Measurements from ENCODE around the gene FBXL20. TPM values are rescaled to one million over a fixed set of nuclear protein-coding genes. Genes with fewer than 3 reads are reported as not detected.

FBXL20 gene
- total and polyA plus RNA-seq, 4 donors, result 1.6 to 8.4 (median 5.2) TPM

DNA sequence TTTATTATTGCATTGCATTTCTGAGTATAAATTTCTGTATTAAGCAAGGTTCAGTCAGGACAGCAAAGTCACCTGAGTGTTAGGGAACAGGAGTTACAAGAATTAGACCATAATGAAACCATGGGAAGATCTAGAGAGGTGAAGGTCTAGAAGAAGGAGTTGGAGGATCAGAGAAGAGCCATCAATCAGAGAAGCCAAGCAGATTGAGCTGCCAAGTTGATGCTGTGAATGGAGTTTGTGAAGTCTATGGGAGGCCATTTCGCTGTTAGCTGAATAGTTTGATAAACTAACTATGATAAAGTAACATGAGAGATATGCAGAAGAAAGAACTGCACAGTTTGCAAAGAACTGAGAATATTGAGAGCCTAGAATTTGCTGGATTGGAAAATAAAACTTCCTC, 40.4 kb downstream of the FBXL20 start:
- no peak for DNase-seq (ENCODE audit: low spot score)
- WGBS, result 97% methylated on average over 1 of the region's 1 CpG

DNA sequence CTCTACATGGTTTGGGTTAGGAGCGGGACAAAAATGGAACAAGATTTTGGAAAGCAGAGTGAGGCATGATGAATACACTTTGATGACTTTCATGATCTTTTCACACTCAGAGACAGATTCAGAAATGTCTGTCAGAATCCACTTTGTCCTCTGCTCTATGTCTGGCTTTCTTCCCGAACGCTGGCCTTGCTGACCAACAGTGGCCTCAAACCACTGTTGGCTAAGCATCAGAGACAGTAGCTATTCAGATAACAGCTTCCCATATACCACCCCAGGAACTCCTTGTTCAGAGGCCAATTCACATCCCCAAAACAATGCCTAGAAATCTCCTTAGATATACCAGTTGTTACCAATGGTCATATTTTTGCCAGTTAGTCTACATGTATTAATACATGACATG, 40.9 kb downstream of the FBXL20 start:
- Histone ChIP-seq H3K36me3 (ENCODE audit: control insufficient read depth in 4 of 4, insufficient read depth in 3 of 4, low read depth in 1 of 4, low read length in 3 of 4) (no peaks in the 10 kb centered on the region), H3K9me3 (ENCODE audit: control insufficient read depth in 4 of 4, low read length in 3 of 4) (no peaks in the 10 kb centered on the region), H3K27me3 (ENCODE audit: control insufficient read depth in 4 of 4, insufficient read depth in 4 of 4, low read length in 3 of 4) (no peaks in the 10 kb centered on the region), H3K9ac (ENCODE audit: low read depth in 1 of 2, low read length in 2 of 2) (no peak overlapping the region), H3K4me3 (ENCODE audit: low read depth in 1 of 3, low read length in 3 of 3) (no peak overlapping the region), H3K27ac (ENCODE audit: low read depth in 1 of 2, low read length in 2 of 2) (no peak overlapping the region), H3K4me1 (ENCODE audit: control insufficient read depth in 4 of 4, insufficient read depth in 4 of 4, low read length in 3 of 4) (peaks cover 3 to 25% (median 8%) of the 10 kb centered on the region in 4 donors)
- 45% methylated on average over 3 of the region's 3 CpGs for WGBS
- no peak for DNase-seq (ENCODE audit: low spot score)
- TF ChIP-seq HNF4A (conservative IDR thresholded peaks at IDR 0.05) (peak in 1 of 2 donors; percentile 19), HNF4G (IDR thresholded peaks at IDR 0.05) (no peak), RXRA (IDR thresholded peaks at IDR 0.05) (peak; percentile 13 to 35), GABPA (IDR thresholded peaks at IDR 0.05 in 1 of 2, conservative IDR thresholded peaks at IDR 0.05 in 1 of 2) (no peak), RAD21 (IDR thresholded peaks at IDR 0.05) (peak in 1 of 2 donors; percentile 19)

More for the DNA sequence above, 40.4 kb downstream of the FBXL20 start:
- H3K9me3 ChIP-seq (ENCODE audit: control insufficient read depth in 4 of 4, low read length in 3 of 4), result no peaks in the 10 kb centered on the region
- no peaks in the 10 kb centered on the region for H3K27me3 ChIP-seq (ENCODE audit: control insufficient read depth in 4 of 4, insufficient read depth in 4 of 4, low read length in 3 of 4)
- no peak overlapping the region for H3K4me3 ChIP-seq (ENCODE audit: low read depth in 1 of 3, low read length in 3 of 3)
- no peak for TF ChIP-seq HNF4G (IDR thresholded peaks at IDR 0.05)
- TF ChIP-seq, protein P1, sequence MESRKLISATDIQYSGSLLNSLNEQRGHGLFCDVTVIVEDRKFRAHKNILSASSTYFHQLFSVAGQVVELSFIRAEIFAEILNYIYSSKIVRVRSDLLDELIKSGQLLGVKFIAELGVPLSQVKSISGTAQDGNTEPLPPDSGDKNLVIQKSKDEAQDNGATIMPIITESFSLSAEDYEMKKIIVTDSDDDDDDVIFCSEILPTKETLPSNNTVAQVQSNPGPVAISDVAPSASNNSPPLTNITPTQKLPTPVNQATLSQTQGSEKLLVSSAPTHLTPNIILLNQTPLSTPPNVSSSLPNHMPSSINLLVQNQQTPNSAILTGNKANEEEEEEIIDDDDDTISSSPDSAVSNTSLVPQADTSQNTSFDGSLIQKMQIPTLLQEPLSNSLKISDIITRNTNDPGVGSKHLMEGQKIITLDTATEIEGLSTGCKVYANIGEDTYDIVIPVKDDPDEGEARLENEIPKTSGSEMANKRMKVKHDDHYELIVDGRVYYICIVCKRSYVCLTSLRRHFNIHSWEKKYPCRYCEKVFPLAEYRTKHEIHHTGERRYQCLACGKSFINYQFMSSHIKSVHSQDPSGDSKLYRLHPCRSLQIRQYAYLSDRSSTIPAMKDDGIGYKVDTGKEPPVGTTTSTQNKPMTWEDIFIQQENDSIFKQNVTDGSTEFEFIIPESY (IDR thresholded peaks at IDR 0.05), result no peak
- no peak for TF ChIP-seq HNF4A (conservative IDR thresholded peaks at IDR 0.05)
- TF ChIP-seq SP1 (IDR thresholded peaks at IDR 0.05), result no peak
- no peak for TF ChIP-seq FOXA1 (IDR thresholded peaks at IDR 0.05)
- no peak for TF ChIP-seq GABPA (IDR thresholded peaks at IDR 0.05 in 1 of 2, conservative IDR thresholded peaks at IDR 0.05 in 1 of 2)
- TF ChIP-seq, protein P2, sequence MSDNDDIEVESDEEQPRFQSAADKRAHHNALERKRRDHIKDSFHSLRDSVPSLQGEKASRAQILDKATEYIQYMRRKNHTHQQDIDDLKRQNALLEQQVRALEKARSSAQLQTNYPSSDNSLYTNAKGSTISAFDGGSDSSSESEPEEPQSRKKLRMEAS (IDR thresholded peaks at IDR 0.05), result no peak
- TF ChIP-seq YY1 (IDR thresholded peaks at IDR 0.05), result no peak
- TF ChIP-seq TAF1 (conservative IDR thresholded peaks at IDR 0.05), result no peak
- no peak for TF ChIP-seq NR2F2 (IDR thresholded peaks at IDR 0.05)
- H3K9ac ChIP-seq (ENCODE audit: low read depth in 1 of 2, low read length in 2 of 2), result no peak overlapping the region
- no peaks in the 10 kb centered on the region for H3K36me3 ChIP-seq (ENCODE audit: control insufficient read depth in 4 of 4, insufficient read depth in 3 of 4, low read depth in 1 of 4, low read length in 3 of 4)
- H3K27ac ChIP-seq (ENCODE audit: low read depth in 1 of 2, low read length in 2 of 2), result peak overlapping the region in 1 of 2 donors; percentile 3
- H3K4me1 ChIP-seq (ENCODE audit: control insufficient read depth in 4 of 4, insufficient read depth in 4 of 4, low read length in 3 of 4), result peaks cover 3 to 25% (median 8%) of the 10 kb centered on the region in 4 donors

DNA sequence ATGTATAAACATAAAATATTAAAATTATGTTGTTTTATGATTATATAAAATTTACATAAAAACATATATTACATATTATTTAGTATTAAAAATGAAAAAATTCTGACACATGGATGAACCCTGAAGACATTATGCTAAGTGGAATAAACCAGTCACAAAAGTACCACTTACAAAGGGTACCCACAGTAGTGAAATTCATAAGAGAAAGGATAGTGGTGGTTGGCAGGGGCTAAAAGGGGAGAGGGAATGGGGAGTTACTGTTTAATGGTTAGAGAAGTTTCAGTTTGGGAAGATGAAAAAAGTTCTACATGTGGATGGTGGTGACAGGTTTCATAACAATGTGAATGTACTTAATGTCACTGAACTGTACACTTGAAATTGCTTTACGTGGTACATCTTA, 41.4 kb downstream of the FBXL20 start:
- 38% methylated on average over 1 of the region's 1 CpG for WGBS
- H3K36me3 ChIP-seq (ENCODE audit: control insufficient read depth in 4 of 4, insufficient read depth in 3 of 4, low read depth in 1 of 4, low read length in 3 of 4), result no peaks in the 10 kb centered on the region
- no peak for DNase-seq (ENCODE audit: low spot score)
- no peak overlapping the region for H3K27ac ChIP-seq (ENCODE audit: low read depth in 1 of 2, low read length in 2 of 2)
- H3K27me3 ChIP-seq (ENCODE audit: control insufficient read depth in 4 of 4, insufficient read depth in 4 of 4, low read length in 3 of 4), result no peaks in the 10 kb centered on the region
- H3K9ac ChIP-seq (ENCODE audit: low read depth in 1 of 2, low read length in 2 of 2), result no peak overlapping the region
- H3K4me3 ChIP-seq (ENCODE audit: low read depth in 1 of 3, low read length in 3 of 3), result no peak overlapping the region
- peaks cover 3 to 25% (median 8%) of the 10 kb centered on the region in 4 donors for H3K4me1 ChIP-seq (ENCODE audit: control insufficient read depth in 4 of 4, insufficient read depth in 4 of 4, low read length in 3 of 4)
- TF ChIP-seq HNF4A (conservative IDR thresholded peaks at IDR 0.05) (no peak), TAF1 (conservative IDR thresholded peaks at IDR 0.05) (no peak), RXRA (IDR thresholded peaks at IDR 0.05) (peak in 1 of 2 donors; percentile 26)
- no peaks in the 10 kb centered on the region for H3K9me3 ChIP-seq (ENCODE audit: control insufficient read depth in 4 of 4, low read length in 3 of 4)

DNA sequence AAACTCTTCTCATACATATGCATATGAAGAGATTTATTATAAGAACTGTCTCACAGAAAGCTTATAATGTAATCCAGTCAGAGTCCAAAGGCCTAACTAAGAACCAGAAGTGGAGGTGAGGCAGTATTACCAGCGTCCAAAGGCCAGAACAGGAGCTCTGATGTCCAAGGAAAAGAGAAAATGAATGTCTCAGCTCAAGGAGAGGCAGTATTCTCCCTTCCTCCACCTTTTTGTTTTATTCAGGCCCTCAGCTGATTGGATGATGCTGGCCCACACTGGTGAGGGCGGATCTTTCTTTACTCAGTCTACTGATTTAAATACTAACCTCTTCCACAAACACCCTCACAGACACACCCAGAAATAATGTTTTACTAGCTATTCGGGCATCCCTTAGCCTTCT, 43.4 kb downstream of the FBXL20 start:
- Histone ChIP-seq H3K9me3 (ENCODE audit: control insufficient read depth in 4 of 4, low read length in 3 of 4) (no peaks in the 10 kb centered on the region), H3K27ac (ENCODE audit: low read depth in 1 of 2, low read length in 2 of 2) (no peak overlapping the region), H3K4me3 (ENCODE audit: low read depth in 1 of 3, low read length in 3 of 3) (no peak overlapping the region), H3K4me1 (ENCODE audit: control insufficient read depth in 4 of 4, insufficient read depth in 4 of 4, low read length in 3 of 4) (peaks cover 3 to 25% (median 8%) of the 10 kb centered on the region in 4 donors), H3K36me3 (ENCODE audit: control insufficient read depth in 4 of 4, insufficient read depth in 3 of 4, low read depth in 1 of 4, low read length in 3 of 4) (no peaks in the 10 kb centered on the region), H3K27me3 (ENCODE audit: control insufficient read depth in 4 of 4, insufficient read depth in 4 of 4, low read length in 3 of 4) (no peaks in the 10 kb centered on the region), H3K9ac (ENCODE audit: low read depth in 1 of 2, low read length in 2 of 2) (no peak overlapping the region)
- WGBS, result 51% methylated on average over 3 of the region's 3 CpGs
- no peak for DNase-seq (ENCODE audit: low spot score)
- TF ChIP-seq HNF4A (conservative IDR thresholded peaks at IDR 0.05) (peak; percentile 71 to 81), GABPA (IDR thresholded peaks at IDR 0.05 in 1 of 2, conservative IDR thresholded peaks at IDR 0.05 in 1 of 2) (no peak), RXRA (IDR thresholded peaks at IDR 0.05) (peak in 1 of 2 donors; percentile 15), NR2F2 (IDR thresholded peaks at IDR 0.05) (no peak), HNF4G (IDR thresholded peaks at IDR 0.05) (no peak)
- TF ChIP-seq, protein P3, sequence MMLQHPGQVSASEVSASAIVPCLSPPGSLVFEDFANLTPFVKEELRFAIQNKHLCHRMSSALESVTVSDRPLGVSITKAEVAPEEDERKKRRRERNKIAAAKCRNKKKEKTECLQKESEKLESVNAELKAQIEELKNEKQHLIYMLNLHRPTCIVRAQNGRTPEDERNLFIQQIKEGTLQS (IDR thresholded peaks at IDR 0.05), result no peak
- TF ChIP-seq, protein P2 (IDR thresholded peaks at IDR 0.05), result no peak
- TF ChIP-seq, protein P4, sequence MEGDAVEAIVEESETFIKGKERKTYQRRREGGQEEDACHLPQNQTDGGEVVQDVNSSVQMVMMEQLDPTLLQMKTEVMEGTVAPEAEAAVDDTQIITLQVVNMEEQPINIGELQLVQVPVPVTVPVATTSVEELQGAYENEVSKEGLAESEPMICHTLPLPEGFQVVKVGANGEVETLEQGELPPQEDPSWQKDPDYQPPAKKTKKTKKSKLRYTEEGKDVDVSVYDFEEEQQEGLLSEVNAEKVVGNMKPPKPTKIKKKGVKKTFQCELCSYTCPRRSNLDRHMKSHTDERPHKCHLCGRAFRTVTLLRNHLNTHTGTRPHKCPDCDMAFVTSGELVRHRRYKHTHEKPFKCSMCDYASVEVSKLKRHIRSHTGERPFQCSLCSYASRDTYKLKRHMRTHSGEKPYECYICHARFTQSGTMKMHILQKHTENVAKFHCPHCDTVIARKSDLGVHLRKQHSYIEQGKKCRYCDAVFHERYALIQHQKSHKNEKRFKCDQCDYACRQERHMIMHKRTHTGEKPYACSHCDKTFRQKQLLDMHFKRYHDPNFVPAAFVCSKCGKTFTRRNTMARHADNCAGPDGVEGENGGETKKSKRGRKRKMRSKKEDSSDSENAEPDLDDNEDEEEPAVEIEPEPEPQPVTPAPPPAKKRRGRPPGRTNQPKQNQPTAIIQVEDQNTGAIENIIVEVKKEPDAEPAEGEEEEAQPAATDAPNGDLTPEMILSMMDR (IDR thresholded peaks at IDR 0.05; ENCODE audit: low read depth, low read length, missing input control), result no peak

Data from liver (tissue), 9 donors.